SU-DHL-6 (cell line): ENCODE data around the gene TGM1.

Experiments used
- H2AFZ ChIP-seq: fragments of 200-600 bp; sonication (generic); 2 replicates; pipeline ENCODE4 v1.6.1; 2014; ENCODE audit warnings: low read depth, mild to moderate bottlenecking, moderate library complexity, mixed read lengths, antibody characterized with exemption, low read length; ENCODE audit not compliant: severe bottlenecking
- H3F3A ChIP-seq: fragments of 200-600 bp; shearing (Covaris generic); 2 replicates; pipeline ENCODE4 v1.6.0; 2016; ENCODE audit warnings: antibody characterized with exemption, mild to moderate bottlenecking; ENCODE audit not compliant: insufficient read depth
- H3K27ac ChIP-seq: fragments of 200-600 bp; sonication (generic); 2 replicates; pipeline ENCODE4 v1.5.1; 2016; ENCODE audit warnings: low read depth, mild to moderate bottlenecking, low read length, moderate library complexity, mixed read lengths
- H3K27me3 ChIP-seq: fragments of 200-600 bp; sonication (generic), shearing (Covaris generic); 2 replicates; pipeline ENCODE4 v1.6.0; 2014; ENCODE audit warnings: mild to moderate bottlenecking, low read length
- H3K36me3 ChIP-seq: fragments of 200-600 bp; sonication (generic); 2 replicates; pipeline ENCODE4 v1.6.1; 2014; ENCODE audit warnings: mild to moderate bottlenecking, low read length, mixed read lengths
- H3K4me2 ChIP-seq: fragments of 300-600, 200-600 bp; shearing (Covaris generic), sonication (generic); 2 replicates; pipeline ENCODE4 v1.6.0; 2014; ENCODE audit warnings: low read length, low read depth, mild to moderate bottlenecking; ENCODE audit not compliant: poor library complexity, severe bottlenecking
- H3K4me3 ChIP-seq: fragments of 200-600 bp; sonication (generic); 2 replicates; pipeline ENCODE4 v1.5.1; 2014; ENCODE audit warnings: antibody characterized with exemption, low read length, mild to moderate bottlenecking, mixed read lengths; ENCODE audit not compliant: insufficient read depth, poor library complexity, severe bottlenecking
- H3K79me2 ChIP-seq: fragments of 200-600 bp; sonication (generic); 2 replicates; pipeline ENCODE4 v1.6.1; 2014; ENCODE audit warnings: mild to moderate bottlenecking, low read length, moderate library complexity; ENCODE audit not compliant: insufficient read depth
- H3K9ac ChIP-seq: fragments of 200-600 bp; sonication (generic); 2 replicates; pipeline ENCODE4 v1.7.0; 2014; ENCODE audit warnings: mild to moderate bottlenecking, low read length
- H3K9me2 ChIP-seq: fragments of 200-600 bp; sonication (generic); replicated peaks from 2 replicates; pipeline ENCODE4 v1.6.1; 2014; ENCODE audit warnings: low read length; ENCODE audit not compliant: insufficient read depth
- H3K9me3 ChIP-seq: fragments of 200-600 bp; sonication (generic); 2 replicates; pipeline ENCODE4 v1.6.1; 2014; ENCODE audit warnings: low read length, mixed read lengths; ENCODE audit not compliant: insufficient read depth
- H4K20me1 ChIP-seq: fragments of 200-600 bp; sonication (generic); 2 replicates; pipeline ENCODE4 v1.6.1; 2014; ENCODE audit warnings: low read depth, mild to moderate bottlenecking, antibody characterized with exemption, low read length, moderate library complexity, mixed read lengths
- EZH2phosphoT487 ChIP-seq: fragments of 200-600 bp; sonication (generic), shearing (Covaris generic); conservative IDR thresholded peaks from 2 replicates; pipeline ENCODE4 v1.6.1; 2018; ENCODE audit warnings: mild to moderate bottlenecking, antibody characterized with exemption, low read length, moderate library complexity, mixed read lengths
- TF ChIP-seq, protein P1 (sequence below): fragments of 200-600 bp; sonication (generic); IDR thresholded peaks from one replicate; pipeline ENCODE4 v1.5.1; 2017; ENCODE audit warnings: antibody characterized with exemption, mild to moderate bottlenecking, low read length, moderate library complexity; ENCODE audit not compliant: insufficient read depth, poor library complexity, severe bottlenecking

Gene TGM1

DNA sequence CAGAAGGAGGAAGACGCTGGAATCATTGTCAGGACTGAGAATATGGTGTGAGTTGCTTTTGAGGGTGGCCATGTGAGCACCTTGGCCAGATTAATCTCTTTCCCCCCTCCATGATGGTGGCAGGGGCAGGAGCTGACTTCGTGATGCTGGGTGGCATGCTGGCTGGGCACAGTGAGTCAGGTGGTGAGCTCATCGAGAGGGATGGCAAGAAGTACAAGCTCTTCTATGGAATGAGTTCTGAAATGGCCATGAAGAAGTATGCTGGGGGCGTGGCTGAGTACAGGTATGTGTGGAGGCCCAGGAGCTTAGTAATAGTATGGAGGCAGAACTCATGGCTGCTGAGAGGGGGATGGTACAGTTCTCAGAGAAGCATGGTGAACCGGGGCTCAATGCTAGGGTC, 24.9 kb downstream of the TGM1 start:
- Histone ChIP-seq H2AFZ (no peak overlapping the region), H3K4me3 (no peak overlapping the region), H3K79me2 (peaks cover 14% of the 10 kb centered on the region; the same call in 1 of the 2 replicates), H4K20me1 (no peaks in the 10 kb centered on the region; the same call in 1 of the 2 replicates), H3K27me3 (no peaks in the 10 kb centered on the region), H3K4me2 (no peak overlapping the region), H3K36me3 (no peaks in the 10 kb centered on the region; the same call in 1 of the 2 replicates), H3K9ac (no peak overlapping the region), H3K27ac (no peak overlapping the region), H3K9me2 (no peaks in the 10 kb centered on the region), H3K9me3 (no peaks in the 10 kb centered on the region), H3F3A (peaks cover 13% of the 10 kb centered on the region; the same call in 1 of the 2 replicates)
- TF ChIP-seq EZH2phosphoT487 = no peak
- TF ChIP-seq, protein P1, sequence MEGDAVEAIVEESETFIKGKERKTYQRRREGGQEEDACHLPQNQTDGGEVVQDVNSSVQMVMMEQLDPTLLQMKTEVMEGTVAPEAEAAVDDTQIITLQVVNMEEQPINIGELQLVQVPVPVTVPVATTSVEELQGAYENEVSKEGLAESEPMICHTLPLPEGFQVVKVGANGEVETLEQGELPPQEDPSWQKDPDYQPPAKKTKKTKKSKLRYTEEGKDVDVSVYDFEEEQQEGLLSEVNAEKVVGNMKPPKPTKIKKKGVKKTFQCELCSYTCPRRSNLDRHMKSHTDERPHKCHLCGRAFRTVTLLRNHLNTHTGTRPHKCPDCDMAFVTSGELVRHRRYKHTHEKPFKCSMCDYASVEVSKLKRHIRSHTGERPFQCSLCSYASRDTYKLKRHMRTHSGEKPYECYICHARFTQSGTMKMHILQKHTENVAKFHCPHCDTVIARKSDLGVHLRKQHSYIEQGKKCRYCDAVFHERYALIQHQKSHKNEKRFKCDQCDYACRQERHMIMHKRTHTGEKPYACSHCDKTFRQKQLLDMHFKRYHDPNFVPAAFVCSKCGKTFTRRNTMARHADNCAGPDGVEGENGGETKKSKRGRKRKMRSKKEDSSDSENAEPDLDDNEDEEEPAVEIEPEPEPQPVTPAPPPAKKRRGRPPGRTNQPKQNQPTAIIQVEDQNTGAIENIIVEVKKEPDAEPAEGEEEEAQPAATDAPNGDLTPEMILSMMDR = no peak

DNA sequence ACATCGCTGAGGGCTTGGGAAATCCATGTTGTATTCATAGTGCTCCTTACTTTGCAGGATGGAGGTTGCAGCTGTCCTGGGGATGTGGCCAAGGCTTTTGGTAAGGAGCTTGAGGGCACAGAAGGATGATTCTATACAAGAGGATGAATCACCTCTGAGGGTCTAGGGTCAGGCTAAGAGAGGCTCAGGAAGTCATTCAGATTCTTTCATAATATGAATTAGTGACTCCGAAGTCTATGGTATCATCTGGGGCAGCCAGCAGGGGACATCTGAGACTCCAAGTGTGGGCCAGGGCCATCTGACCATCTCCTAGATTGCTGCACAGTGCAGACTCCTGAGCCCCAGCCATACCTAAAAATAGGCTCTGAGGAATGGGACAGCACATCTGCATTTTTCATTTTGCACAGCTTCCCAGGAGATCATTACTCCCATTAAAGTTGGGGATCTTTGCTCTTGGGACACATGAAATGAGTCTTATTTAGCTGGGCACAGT, 25.5 kb downstream of the TGM1 start:
- Histone ChIP-seq H3K9me2 (no peaks in the 10 kb centered on the region), H3K79me2 (peaks cover 17% of the 10 kb centered on the region; the same call in 1 of the 2 replicates), H3K9ac (no peak overlapping the region), H4K20me1 (no peaks in the 10 kb centered on the region; the same call in 1 of the 2 replicates), H3K4me3 (no peak overlapping the region), H3K27me3 (no peaks in the 10 kb centered on the region), H2AFZ (no peak overlapping the region), H3F3A (peaks cover 13% of the 10 kb centered on the region; the same call in 1 of the 2 replicates), H3K9me3 (no peaks in the 10 kb centered on the region), H3K27ac (no peak overlapping the region), H3K36me3 (no peaks in the 10 kb centered on the region; the same call in 1 of the 2 replicates), H3K4me2 (no peak overlapping the region)
- TF ChIP-seq, protein P1 = no peak
- TF ChIP-seq EZH2phosphoT487 = no peak

DNA sequence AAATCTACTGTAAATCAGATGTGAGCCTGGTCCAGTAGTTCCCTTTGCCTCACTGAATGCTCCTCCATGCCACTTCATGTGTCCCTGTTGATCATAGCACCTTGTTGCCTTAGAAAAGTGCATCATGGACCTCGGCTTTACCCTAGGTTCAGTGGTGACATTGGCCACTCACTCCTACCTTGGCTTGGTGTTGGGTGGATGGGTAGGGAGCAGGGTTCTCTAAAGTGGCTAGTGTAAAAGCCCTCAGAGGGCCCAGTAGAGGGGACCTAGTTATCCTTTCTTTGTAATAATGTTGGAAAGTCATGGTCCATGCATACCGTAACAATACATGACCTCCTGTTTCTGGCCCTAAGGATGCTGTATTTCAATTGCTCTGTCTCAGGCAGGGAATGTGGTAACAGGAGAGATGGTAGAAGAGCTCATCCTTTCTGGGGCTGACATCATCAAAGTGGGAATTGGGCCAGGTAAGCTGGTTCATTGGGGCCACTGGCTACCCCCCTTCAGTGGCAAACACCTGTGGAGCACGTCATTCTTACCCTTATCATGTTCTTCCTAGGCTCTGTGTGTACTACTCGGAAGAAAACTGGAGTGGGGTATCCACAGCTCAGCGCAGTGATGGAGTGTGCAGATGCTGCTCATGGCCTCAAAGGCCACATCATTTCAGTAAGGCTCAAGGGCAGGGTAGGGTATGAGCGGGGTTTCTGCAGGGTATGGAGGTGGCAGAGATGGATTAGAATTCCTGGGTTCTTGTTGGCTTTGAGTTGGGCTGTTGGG, 26.1 kb downstream of the TGM1 start:
- Histone ChIP-seq H3K9me3 (no peaks in the 10 kb centered on the region), H2AFZ (no peak overlapping the region), H3K27me3 (no peaks in the 10 kb centered on the region), H3K79me2 (peaks cover 18% of the 10 kb centered on the region; the same call in 1 of the 2 replicates), H3K27ac (no peak overlapping the region), H4K20me1 (no peaks in the 10 kb centered on the region; the same call in 1 of the 2 replicates), H3K9ac (no peak overlapping the region), H3K4me3 (no peak overlapping the region), H3K4me2 (no peak overlapping the region), H3K9me2 (no peaks in the 10 kb centered on the region), H3K36me3 (no peaks in the 10 kb centered on the region; the same call in 1 of the 2 replicates), H3F3A (peaks cover 13% of the 10 kb centered on the region; the same call in 1 of the 2 replicates)
- TF ChIP-seq, protein P1 = no peak
- TF ChIP-seq EZH2phosphoT487 = no peak
